Measurements from ENCODE around the gene FBXO24.

The FBXO24 gene

DNA sequence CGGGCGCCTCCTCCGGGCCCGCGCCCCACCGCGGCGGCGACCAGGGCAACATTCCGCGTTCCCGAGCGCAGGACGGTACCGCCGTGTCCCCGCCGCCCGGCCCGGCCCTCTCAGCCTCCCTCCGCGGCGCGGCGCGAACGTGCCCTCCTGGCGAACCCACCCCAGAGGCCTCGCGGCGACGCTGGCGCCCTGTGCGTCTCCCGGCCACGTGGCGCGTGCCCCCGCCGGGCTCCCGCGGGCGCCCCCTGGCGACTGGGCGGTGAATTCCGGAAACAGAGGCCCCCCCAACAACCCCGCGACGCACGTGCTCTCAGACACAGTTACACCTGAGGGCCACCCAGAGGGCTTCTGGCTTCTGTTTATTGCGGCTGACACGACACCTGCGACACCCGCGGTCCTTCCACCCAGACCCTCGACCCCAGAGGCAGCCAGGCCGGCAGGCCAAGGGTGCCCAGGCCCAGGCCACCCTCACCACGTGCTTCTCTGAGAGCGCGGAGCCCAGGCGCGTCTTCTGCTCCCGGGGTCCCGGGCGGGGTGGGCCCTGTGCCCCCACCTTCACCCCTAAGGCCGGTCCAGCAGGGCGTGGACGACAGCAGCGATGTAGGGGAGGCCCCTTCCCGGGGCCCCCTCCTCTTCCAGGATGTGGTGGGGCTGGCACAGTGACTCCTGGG is 12.3 kb upstream of the FBXO24 start, which contains the start of gene SAP25:
Gene SAP25, minus strand, starts transcription at position 210 of the 671 bp plus-strand sequence. Its CDS starts 158 bp downstream, at position 52.
- DNase-seq (ENCODE audit: low read depth in 1 of 2, low spot score in 1 of 2) = no peak

- DNase-seq (ENCODE audit: low read depth in 1 of 2, low spot score in 1 of 2) = no peak
Measured at GRCh38 chr7:100574362-100575205, 11.5 kb upstream of the FBXO24 start.

DNA sequence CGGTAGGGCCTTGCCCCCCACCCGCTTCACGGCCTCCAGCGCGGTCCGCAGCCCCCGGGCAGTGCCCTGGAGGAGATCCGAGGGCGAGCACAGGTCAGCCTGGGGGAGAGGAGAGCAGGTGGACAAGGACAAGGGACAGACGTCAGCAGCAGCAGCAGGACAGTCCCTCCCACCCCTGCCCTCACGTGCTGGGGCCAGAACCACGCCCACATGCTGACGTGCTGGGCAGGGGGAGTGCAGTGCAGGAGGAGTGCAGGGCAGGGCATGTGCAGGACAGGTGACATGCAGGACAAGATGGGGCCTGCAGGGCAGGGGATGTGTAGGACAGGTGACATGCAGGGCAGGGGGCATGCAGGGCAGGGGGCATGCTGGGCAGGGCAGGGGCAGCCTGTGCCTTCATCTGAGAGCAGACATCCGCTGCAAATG is 10.9 kb upstream of the FBXO24 start:
- DNase-seq (ENCODE audit: low read depth in 1 of 2, low spot score in 1 of 2) = no peak

- DNase-seq (ENCODE audit: low read depth in 1 of 2, low spot score in 1 of 2) = no peak
Measured at GRCh38 chr7:100575746-100576383, 10.3 kb upstream of the FBXO24 start.

DNA sequence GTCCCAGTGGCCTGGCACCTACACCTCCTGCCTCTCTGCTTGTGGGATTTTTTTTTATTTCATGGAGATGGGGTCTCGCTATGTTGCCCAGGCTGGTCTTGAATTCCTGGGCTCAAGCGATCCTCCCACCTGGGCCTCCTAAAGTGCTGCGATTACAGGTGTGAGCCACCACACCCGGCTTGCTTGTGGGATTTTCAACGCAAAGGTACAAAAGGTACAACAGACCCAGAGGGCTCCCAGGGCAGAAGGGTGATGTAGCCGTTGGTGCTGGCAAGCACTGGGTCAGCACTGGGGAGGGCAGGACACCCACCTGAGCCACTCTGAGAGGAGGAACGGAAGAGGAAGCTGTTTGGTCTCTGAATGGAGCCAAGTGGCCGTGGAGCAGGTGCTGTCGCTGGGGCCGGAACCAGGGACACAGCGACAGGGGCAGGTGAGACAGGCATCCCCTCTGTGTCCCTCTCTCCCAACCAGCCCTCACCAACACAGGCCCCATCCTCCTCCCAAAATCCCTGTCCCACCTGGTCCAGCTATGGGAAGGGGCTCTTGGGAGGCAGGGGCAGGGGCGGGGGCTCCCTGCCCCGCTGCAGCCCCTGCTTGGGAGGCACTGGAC is 9.6 kb upstream of the FBXO24 start:
- DNase-seq (ENCODE audit: low read depth in 1 of 2, low spot score in 1 of 2) = no peak

- no peak for DNase-seq (ENCODE audit: low read depth in 1 of 2, low spot score in 1 of 2)
Measured at GRCh38 chr7:100577103-100577502, 9.0 kb upstream of the FBXO24 start.

DNA sequence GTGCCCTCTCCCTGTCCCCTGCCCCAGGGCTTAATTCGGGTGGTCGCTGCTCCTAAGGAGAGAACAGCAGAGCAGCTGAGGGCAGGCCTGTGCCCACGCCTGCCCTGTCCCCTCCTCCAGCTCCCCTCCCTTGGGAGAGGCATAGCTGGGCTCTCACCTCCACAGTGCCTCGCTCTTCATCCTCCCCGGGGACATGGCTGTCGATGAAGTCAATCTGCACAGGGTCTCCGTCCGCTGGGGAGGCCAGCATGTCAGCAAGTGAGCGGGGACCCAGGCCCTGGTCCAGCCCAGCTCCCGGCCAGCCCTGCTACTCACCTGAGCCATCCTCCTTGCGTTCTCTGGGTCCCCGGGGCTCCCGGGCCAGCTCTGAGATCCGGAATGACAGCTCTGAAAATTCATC is 8.6 kb upstream of the FBXO24 start:
- DNase-seq (ENCODE audit: low read depth in 1 of 2, low spot score in 1 of 2) = no peak

GRCh38 chr7:100578246-100579183 is 7.6 kb upstream of the FBXO24 start:
- no peak for DNase-seq (ENCODE audit: low read depth in 1 of 2, low spot score in 1 of 2)

DNA sequence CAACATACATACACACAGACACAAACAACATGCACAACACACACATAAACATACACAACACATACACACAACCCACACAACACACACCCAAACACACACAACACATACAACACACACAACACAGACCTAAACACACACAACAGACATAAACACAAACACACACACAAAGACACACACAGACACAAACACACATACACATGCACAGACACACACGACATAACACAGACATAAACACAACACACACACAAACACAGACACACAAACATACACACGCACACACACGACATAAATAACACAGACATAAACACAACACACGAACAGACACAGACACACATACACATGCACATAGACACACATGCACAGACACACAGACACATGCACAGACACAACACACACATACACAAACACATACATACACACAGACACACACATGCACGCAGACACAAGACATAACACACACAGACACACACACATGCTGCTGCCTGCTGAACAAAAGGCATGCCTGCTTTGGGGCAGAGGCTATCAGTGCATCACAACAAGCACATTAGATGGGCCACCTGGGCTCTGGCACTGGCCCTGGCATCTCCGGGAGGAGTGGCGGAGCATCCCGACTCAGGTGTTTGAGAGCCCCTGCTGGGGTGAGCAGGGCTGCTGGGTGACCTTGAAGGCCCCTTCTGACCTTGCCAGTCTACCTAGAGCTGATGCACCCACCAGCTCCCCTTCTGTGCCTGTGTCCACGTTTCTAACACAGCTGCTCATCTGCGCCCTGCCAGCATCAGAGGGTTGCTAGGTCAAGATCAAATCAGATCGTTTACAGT is 5.5 kb upstream of the FBXO24 start:
- no peak for DNase-seq (ENCODE audit: low read depth in 1 of 2, low spot score in 1 of 2)

DNA sequence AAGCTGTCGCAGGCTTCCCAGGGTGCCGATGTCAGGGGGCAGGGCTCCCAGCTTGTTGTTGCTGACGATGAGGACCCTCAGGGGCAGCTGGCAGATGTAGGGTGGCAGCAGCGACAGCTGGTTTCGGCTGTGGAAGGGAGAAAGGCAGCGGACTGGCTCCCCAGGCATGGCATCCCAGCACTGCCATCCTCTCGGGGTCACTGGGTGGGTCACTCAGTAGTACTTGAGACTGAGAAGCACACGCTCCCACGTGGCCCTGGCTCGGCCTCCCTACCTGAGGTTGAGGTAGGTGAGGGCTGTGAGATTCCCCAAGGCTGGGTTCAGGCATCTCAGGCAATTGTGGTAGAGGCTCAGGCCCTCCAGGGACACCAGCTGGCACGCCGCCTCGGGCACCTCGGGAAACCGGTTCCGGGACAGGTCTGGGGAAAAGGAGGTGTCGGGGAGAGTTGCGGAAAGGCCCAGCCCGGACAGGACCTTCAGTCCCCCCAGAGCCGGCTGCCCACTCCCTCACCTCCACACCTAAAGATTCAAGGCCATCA is 4.0 kb upstream of the FBXO24 start:
- no peak for DNase-seq (ENCODE audit: low read depth in 1 of 2, low spot score in 1 of 2)

GRCh38 chr7:100582650-100583049 is 3.5 kb upstream of the FBXO24 start:
- no peak for DNase-seq (ENCODE audit: low read depth in 1 of 2, low spot score in 1 of 2)

- DNase-seq (ENCODE audit: low read depth in 1 of 2, low spot score in 1 of 2) = peak; percentile 34 to 58
Measured at GRCh38 chr7:100583132-100584053, 2.7 kb upstream of the FBXO24 start.

- DNase-seq (ENCODE audit: low read depth in 1 of 2, low spot score in 1 of 2) = no peak
Measured at GRCh38 chr7:100584054-100584682, 2.0 kb upstream of the FBXO24 start.

DNA sequence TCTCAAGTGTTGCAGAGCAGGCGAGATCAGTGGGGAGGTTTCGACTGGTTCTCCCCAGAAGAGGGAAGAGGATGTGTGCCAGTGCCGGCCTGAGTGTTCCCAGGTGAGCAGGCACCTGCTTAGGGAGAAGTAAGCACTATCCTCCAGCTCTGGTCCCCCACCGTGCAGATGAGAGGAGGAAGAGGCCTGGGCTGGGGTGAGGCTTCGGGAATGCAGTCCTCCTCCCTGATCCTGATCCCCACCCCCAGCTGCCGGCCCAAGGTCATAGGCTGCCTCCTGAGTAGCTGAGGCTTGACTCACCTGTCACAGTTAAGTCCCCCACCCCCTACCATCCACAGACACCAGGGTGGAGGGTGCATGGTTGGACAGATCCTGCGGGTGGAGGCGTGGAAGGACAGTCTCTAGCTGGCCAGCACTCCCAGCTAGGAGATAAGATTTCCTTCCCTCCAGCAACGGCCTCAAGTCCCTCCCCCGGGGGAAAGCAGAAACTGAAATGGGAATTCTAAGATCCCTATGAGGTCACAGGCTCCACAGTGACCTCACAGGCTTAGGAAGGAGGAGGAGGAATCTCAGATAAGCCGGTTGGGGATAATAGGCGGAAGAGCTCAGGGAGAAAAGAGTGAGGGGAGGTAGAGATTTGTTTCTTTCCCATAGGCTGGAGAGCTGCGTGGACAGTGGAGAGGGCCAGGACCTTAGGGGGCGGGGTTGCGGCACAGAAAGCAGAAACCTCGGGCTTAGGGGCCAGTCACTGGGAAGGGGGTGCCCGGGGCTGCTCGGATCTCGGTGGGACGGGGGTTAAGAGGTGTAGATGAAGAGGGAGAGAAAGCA is 1.2 kb upstream of the FBXO24 start:
- no peak for DNase-seq (ENCODE audit: low read depth in 1 of 2, low spot score in 1 of 2)

DNA sequence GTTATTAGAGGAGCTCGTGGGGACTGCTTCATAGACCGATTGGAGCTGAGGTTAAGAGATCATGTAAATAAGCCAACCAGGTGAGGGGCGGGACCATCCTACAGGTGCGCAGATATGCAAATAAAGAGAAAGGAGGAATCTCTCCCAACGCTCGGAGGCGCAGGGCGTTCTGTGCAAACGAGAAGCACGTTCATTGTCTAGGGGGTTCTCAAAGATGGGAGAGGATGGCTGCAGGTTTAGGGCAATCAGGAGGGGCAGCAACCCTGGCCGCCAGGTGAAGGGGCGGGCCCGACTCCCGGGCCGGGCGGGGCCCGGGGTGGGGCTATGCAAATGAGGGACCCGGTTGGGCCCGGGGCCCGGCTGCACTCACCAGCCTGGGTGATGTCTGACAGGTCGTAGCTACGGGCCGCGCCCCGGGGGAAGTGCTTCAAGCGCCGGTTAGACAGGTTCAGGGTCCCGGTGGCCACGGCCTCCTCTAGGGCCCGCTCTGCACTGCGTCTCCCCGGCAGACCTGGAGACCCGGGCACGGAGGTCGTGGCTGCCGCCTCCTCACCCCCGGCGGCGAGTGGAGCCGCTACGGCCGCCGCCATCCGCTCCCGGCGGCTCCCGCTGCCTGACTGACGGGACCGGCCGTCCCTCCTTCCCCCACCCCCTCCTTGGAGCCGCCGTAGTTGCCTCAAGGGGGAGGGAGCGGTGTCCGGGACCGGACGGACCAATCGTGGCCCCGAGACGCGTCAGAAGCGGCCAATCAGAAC is 440 bp upstream of the FBXO24 start, which contains the start of gene LRCH4:
Gene LRCH4, minus strand, starts transcription at position 619 of the 755 bp plus-strand sequence. Its CDS starts 29 bp downstream, at position 590.
- peak in 1 of 2 donors; percentile 31 for DNase-seq (ENCODE audit: low read depth in 1 of 2, low spot score in 1 of 2)

DNA sequence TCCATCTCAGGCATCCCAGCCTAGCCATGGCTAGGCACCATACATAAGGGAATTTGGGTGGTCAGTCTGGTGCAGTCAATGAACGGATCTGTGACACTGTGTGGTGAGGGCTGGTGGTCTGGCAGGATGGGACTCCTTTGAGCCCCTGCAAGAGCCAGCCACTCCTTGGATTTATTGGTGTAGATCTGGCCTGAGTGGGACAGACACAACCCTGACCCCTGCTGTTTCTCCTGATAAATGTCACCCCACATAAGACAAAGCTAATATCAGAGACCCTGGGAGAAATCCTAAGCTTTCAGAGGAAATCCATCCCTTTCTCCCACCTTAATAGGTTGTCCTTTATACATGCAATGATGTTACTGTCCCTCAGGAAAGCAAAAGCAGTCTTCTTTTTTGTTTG is 2.3 kb downstream of the FBXO24 start:
- DNase-seq (ENCODE audit: low read depth in 1 of 2, low spot score in 1 of 2) = no peak

Measured in activated CD4-positive, alpha-beta T cell treated with anti-CD3 and anti-CD28 coated beads, Interleukin-2, amount 50 U/mL, for 24 hours (primary cell).